NCI-H82 (cell line): Measurements from ENCODE around the gene EFCAB11.

Source experiments
- DNase-seq: peaks from one replicate; lab custom pipeline; 2025; lab: John Stamatoyannopoulos, UW

EFCAB11 gene

GRCh38 chr14:89767861-89768268, 186.7 kb downstream of the EFCAB11 start:
- DNase-seq: peak; percentile 76

GRCh38 chr14:89767131-89767530, 187.4 kb downstream of the EFCAB11 start:
- peak; percentile 26 for DNase-seq

- no peak for DNase-seq
Observed at GRCh38 chr14:89765346-89765745, 189.2 kb downstream of the EFCAB11 start.

DNA sequence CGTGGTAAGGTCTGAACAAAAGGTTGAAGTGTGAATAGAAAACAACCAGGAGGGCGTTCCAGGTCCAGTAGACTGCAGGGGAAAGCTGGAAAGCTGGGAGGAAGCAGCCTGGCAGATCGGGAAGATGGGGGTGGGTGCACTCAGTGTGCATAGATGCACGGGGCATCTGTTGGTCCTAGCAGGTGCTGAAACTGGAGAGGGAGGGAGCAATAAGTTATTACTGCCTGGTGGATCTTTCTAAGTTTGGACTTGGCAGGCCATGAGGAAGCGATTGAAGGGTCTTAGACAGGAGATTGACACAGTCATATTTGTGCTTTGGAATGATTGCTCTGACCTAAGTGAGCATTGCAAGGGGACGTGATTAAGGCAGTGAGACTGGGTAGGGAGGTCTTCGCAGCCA, 194.4 kb downstream of the EFCAB11 start:
- DNase-seq: peak; percentile 3

- DNase-seq: no peak
Observed at GRCh38 chr14:89757313-89757939, 197.1 kb downstream of the EFCAB11 start.

GRCh38 chr14:89755816-89756215, 198.7 kb downstream of the EFCAB11 start:
- no peak for DNase-seq

DNA sequence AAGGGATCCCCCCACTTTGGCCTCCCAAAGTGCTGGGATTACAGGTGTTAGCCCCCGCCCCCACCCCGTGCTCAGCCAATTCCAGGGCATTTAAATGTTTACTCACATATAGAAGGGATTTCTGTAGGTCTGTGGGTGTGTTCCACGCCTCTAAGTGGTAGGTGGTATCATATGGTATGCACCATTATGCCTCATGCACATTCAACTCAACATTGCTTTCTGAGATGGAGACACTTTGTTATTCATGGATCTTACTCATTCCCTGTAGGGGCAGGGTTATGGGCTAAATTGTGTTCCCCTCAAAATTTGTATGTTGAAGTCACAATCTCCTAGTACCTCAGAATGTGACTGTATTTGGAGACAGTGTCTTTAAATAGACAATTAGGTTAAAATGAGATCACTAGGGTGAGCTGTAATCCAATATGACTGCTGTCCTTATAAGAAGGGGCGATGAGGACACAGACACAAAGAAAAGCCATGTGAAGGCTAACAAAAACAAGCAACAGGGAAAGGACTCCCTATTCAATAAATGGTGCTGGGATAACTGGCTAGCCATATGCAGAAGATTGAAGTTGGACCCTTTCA, 200.6 kb downstream of the EFCAB11 start:
- DNase-seq: peak; percentile 82

GRCh38 chr14:89750908-89751392, 203.6 kb downstream of the EFCAB11 start:
- DNase-seq: no peak

GRCh38 chr14:89750281-89750755, 204.2 kb downstream of the EFCAB11 start:
- DNase-seq: peak; percentile 11

DNA sequence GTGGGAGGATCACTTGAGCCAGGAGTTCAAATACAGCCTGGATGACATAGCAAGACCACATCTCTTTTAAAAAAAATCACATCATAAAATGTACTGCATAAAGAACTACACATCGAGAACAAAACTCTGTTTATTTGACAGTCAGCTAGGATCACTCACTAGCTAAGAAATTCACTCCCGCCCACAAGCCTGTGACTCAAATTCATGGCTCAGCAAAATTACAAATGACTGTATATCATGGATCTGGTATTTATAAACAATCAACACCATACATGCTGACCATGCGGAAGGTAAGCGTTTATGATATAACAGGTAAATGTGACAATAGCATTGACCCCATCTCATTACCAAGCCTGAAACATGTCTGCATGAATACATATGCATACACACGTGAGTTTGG, 206.5 kb downstream of the EFCAB11 start:
- DNase-seq: no peak

DNA sequence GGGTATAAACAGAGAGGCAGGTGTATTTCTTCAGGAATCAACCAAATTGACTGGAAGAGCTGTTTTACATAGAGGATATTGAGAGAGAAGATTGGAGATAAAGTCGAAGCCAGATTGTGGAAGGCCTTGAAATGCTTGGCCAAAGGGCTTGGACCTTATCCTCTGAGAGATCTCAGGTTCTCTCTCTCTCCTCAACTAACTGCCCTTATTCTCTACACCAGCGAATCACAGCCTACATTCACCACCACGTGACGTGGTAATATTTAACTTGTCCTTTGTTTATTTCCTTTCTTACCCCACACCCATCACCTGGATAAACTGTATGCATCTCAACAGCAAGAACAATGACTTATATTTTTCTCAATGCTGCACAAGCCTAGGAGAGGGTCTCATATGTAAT, 207.4 kb downstream of the EFCAB11 start:
- no peak for DNase-seq

DNA sequence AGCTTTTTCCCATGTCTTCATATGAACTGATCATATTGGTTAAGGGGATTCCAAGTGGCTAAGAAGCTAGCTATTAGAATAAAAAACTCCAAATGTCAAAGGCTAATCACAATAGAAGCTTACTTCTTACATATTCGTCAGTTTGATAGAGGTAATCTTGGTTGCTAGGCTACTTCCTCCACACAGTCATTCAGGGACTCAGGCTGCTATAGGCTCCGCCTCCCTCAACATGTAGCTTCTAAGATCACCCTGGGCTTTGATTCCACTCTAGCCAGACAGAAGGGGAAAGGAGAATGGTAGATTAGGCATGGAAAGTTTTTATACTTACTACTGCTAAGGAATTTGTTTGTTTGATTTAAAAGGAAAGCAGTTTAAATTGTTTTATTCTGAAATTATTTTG, 207.9 kb downstream of the EFCAB11 start:
- peak; percentile 29 for DNase-seq

- DNase-seq: no peak
Observed at GRCh38 chr14:89746135-89746534, 208.4 kb downstream of the EFCAB11 start.
